Measurements from ENCODE around the gene SLC35F4. TPM values are rescaled to one million over a fixed set of nuclear protein-coding genes. Genes with fewer than 3 reads are reported as not detected.

Gene SLC35F4
- total RNA-seq, result not detected
- not detected for polyA plus RNA-seq

DNA sequence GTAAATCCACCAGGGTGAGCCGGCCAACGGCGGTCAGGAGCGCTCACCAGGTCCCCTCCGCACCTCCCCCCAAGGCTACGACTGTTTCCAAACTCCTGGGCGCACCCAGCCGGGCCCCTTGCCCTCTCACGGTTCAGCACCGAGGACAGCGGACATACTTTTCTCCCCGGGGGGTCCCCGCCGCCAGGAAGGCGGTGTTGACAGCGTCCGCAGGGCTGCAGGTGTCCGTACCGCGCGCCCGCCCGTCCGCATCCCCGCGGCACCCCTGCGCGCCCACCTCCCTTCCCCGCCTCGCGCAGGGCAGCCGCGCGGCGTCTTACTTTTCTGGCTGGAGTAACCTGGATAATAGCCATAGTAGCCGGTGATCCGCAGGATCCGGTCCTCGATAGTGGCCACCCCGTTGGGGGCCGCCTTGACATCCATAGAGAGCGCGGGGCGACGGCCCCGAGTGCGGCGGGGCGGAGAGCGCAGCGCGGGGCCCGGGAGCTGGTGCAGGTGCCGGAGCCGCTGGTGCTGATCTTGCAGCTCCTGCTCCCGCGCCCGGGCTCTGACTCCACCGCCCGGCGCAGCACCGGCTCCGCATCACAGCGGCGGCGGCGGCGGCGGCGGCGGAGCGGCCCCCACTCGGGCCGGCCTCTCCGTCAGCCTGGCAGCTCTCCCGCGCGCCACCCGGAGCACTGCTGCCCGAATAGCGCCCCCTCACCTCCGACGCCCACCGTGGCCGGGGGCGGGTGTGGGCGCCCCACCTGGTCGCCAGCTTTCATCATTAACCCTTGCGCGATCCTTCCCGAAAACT, at the start of gene SLC35F4:
Gene SLC35F4 (minus strand): TSS at position 690 of the 796 bp plus-strand sequence.
- H3K36me3 ChIP-seq (ENCODE audit: control insufficient read depth, insufficient read depth, low read length), result no peaks in the 10 kb centered on the region
- H3K4me1 Mint-ChIP-seq, result no peaks in the 10 kb centered on the region
- no peak within 1 kb of the TSS for H3K27ac Mint-ChIP-seq
- H3K36me3 Mint-ChIP-seq, result no peaks in the 10 kb centered on the region
- H3K4me3 ChIP-seq (ENCODE audit: low read depth, low read length), result no peak within 1 kb of the TSS
- no peak within 1 kb of the TSS for H3K4me3 Mint-ChIP-seq
- ATAC-seq (ENCODE audit: low read depth in 2 of 2), result no peak
- H3K9me3 ChIP-seq (ENCODE audit: control insufficient read depth in 2 of 2, low read length in 2 of 2), result no peaks in the 10 kb centered on the region
- peaks cover 0 to 3% (median 0%) of the 10 kb centered on the region in 7 donors for H3K9me3 Mint-ChIP-seq
- H3K27me3 Mint-ChIP-seq, result peaks cover 23% of the 10 kb centered on the region
- peaks cover 4% of the 10 kb centered on the region for H3K27me3 ChIP-seq (ENCODE audit: control insufficient read depth, insufficient read depth, low read length)
- no peak for DNase-seq
- H3K4me1 ChIP-seq (ENCODE audit: control insufficient read depth, insufficient read depth, low read length, poor library complexity, severe bottlenecking), result no peaks in the 10 kb centered on the region
- H3K27ac ChIP-seq (ENCODE audit: insufficient read depth, low read length, poor library complexity, severe bottlenecking), result no peak within 1 kb of the TSS

DNA sequence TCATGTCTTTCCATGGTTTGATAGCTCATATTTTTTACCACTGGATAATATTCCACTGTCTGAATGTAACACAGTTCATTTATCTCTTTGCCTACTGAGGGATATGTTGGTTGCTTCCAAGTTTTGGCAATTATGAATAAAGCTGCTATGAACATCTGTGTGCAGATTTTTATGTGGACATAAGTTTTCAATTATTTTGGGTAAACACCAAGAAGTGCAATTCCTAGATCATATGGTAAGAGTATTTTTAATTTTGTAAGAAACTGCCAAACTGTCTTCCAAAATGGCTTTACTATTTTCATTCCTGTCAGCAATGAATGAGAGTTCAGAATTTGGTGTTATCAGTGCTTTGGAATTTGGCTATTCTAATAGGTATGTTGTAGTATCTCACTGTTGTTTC, 43.7 kb upstream of the SLC35F4 start:
- H3K4me1 ChIP-seq (ENCODE audit: control insufficient read depth, insufficient read depth, low read length, poor library complexity, severe bottlenecking), result no peaks in the 10 kb centered on the region
- Mint-ChIP-seq H3K36me3 (no peaks in the 10 kb centered on the region), H3K27me3 (no peaks in the 10 kb centered on the region), H3K4me1 (no peaks in the 10 kb centered on the region), H3K27ac (no peak overlapping the region), H3K9me3 (peaks cover 0 to 18% (median 4%) of the 10 kb centered on the region in 7 donors), H3K4me3 (no peak overlapping the region)
- no peak for DNase-seq
- no peaks in the 10 kb centered on the region for H3K27me3 ChIP-seq (ENCODE audit: control insufficient read depth, insufficient read depth, low read length)
- no peaks in the 10 kb centered on the region for H3K36me3 ChIP-seq (ENCODE audit: control insufficient read depth, insufficient read depth, low read length)
- no peak overlapping the region for H3K27ac ChIP-seq (ENCODE audit: insufficient read depth, low read length, poor library complexity, severe bottlenecking)
- ATAC-seq (ENCODE audit: low read depth in 2 of 2), result no peak
- no peaks in the 10 kb centered on the region for H3K9me3 ChIP-seq (ENCODE audit: control insufficient read depth in 2 of 2, low read length in 2 of 2)
- no peak overlapping the region for H3K4me3 ChIP-seq (ENCODE audit: low read depth, low read length)

DNA sequence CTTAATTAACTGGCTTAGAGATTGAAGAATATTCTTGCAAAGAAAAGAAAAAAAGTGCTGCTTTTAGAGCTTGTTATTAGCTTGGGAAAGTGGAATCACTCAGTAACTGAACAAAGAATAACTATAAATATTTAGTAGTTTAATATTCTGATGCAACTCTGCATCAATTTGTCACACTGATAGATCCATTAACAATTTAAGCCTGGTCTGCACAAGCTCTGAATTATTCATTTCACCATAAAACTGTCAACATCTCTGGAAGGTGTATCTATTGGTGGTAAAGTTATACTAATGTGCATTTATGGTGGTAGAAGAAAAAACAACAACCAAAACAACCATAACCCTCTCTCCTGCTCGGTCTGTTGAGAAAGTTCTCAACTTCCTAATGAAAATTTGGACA, 38.1 kb upstream of the SLC35F4 start:
- H3K27ac Mint-ChIP-seq, result no peak overlapping the region
- H3K4me1 ChIP-seq (ENCODE audit: control insufficient read depth, insufficient read depth, low read length, poor library complexity, severe bottlenecking), result no peaks in the 10 kb centered on the region
- H3K9me3 ChIP-seq (ENCODE audit: control insufficient read depth in 2 of 2, low read length in 2 of 2), result no peaks in the 10 kb centered on the region
- no peaks in the 10 kb centered on the region for H3K27me3 ChIP-seq (ENCODE audit: control insufficient read depth, insufficient read depth, low read length)
- H3K27me3 Mint-ChIP-seq, result no peaks in the 10 kb centered on the region
- no peaks in the 10 kb centered on the region for H3K36me3 Mint-ChIP-seq
- no peaks in the 10 kb centered on the region for H3K36me3 ChIP-seq (ENCODE audit: control insufficient read depth, insufficient read depth, low read length)
- no peak for ATAC-seq (ENCODE audit: low read depth in 2 of 2)
- peaks cover 0 to 7% (median 0%) of the 10 kb centered on the region in 7 donors for H3K9me3 Mint-ChIP-seq
- no peak overlapping the region for H3K27ac ChIP-seq (ENCODE audit: insufficient read depth, low read length, poor library complexity, severe bottlenecking)
- DNase-seq, result no peak
- H3K4me1 Mint-ChIP-seq, result no peaks in the 10 kb centered on the region
- H3K4me3 ChIP-seq (ENCODE audit: low read depth, low read length), result no peak overlapping the region
- H3K4me3 Mint-ChIP-seq, result no peak overlapping the region

DNA sequence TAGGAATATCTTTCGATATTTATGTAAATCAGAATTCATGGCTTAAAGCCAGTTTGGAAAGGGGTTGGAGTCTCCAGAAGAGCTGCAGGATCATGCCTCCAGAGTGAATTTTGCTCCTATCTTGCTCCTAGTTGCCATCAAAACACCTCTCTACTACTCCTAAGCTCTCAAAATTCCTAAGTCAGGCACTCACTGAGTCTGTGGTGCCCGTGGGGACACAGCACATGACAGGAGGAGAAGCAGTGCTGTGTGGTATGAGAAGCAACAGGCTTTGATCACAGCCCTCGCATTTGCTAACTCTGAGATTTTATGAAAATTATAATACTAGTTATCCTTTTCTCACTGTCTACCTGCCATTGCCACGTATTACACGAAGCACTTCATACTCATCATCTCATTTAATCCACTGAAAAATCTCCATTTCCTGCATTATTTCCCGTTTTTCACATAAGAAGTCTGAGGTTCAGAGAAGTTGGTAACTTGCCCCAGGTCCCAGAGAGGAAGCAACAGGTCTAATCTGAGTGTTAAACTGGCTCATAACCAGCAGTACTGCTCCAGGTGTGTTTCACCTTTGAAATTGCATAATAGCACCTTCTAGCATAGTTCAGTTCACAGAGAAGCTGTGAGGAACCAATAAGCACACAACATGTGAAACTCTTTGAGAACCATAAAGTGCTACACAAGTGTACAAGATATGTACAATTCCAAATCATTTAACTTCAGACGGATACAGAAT, 33.1 kb upstream of the SLC35F4 start:
- Histone ChIP-seq H3K27ac (ENCODE audit: insufficient read depth, low read length, poor library complexity, severe bottlenecking) (no peak overlapping the region), H3K9me3 (ENCODE audit: control insufficient read depth in 2 of 2, low read length in 2 of 2) (no peaks in the 10 kb centered on the region), H3K4me1 (ENCODE audit: control insufficient read depth, insufficient read depth, low read length, poor library complexity, severe bottlenecking) (no peaks in the 10 kb centered on the region), H3K27me3 (ENCODE audit: control insufficient read depth, insufficient read depth, low read length) (no peaks in the 10 kb centered on the region), H3K36me3 (ENCODE audit: control insufficient read depth, insufficient read depth, low read length) (no peaks in the 10 kb centered on the region), H3K4me3 (ENCODE audit: low read depth, low read length) (no peak overlapping the region)
- H3K4me3 Mint-ChIP-seq, result no peak overlapping the region
- H3K27me3 Mint-ChIP-seq, result no peaks in the 10 kb centered on the region
- DNase-seq (no peak), ATAC-seq (ENCODE audit: low read depth in 2 of 2) (no peak)
- H3K27ac Mint-ChIP-seq, result no peak overlapping the region
- H3K4me1 Mint-ChIP-seq, result no peaks in the 10 kb centered on the region
- H3K36me3 Mint-ChIP-seq, result no peaks in the 10 kb centered on the region
- H3K9me3 Mint-ChIP-seq, result peaks cover 0 to 3% (median 0%) of the 10 kb centered on the region in 7 donors

DNA sequence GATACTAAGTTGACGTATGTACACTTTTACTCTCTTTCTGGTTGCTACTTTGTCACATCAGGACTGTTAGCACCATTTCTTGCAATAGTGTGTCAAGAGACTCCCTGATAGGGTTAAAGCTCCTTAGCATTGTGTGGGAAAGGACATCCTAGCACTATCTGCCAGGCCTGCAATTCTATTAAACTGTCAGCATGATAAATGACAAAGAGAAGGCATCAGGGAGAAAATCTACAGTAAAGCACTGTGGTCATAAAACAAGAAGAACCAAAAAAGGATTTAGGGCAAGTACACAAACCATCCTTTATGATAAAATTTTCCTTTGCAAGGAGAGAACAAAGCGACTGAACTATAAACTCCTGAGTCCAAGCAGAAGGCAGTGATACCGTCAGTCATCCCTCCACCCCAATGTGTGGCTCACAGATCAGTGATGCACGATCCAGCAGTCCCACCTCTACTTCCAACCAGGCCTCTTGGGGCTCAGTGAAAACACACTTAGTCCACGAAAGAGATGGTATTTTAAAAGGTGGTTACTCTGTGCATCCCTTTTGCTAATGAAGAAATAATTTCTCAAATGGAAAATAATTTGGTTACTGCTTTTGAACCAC, 31.4 kb upstream of the SLC35F4 start:
- Mint-ChIP-seq H3K36me3 (no peaks in the 10 kb centered on the region), H3K27ac (no peak overlapping the region), H3K27me3 (no peaks in the 10 kb centered on the region), H3K4me1 (no peaks in the 10 kb centered on the region), H3K9me3 (peaks cover 0 to 3% (median 0%) of the 10 kb centered on the region in 7 donors), H3K4me3 (no peak overlapping the region)
- Histone ChIP-seq H3K4me1 (ENCODE audit: control insufficient read depth, insufficient read depth, low read length, poor library complexity, severe bottlenecking) (no peaks in the 10 kb centered on the region), H3K27me3 (ENCODE audit: control insufficient read depth, insufficient read depth, low read length) (no peaks in the 10 kb centered on the region), H3K4me3 (ENCODE audit: low read depth, low read length) (no peak overlapping the region), H3K27ac (ENCODE audit: insufficient read depth, low read length, poor library complexity, severe bottlenecking) (no peak overlapping the region), H3K36me3 (ENCODE audit: control insufficient read depth, insufficient read depth, low read length) (no peaks in the 10 kb centered on the region), H3K9me3 (ENCODE audit: control insufficient read depth in 2 of 2, low read length in 2 of 2) (no peaks in the 10 kb centered on the region)
- no peak for DNase-seq
- no peak for ATAC-seq (ENCODE audit: low read depth in 2 of 2)

DNA sequence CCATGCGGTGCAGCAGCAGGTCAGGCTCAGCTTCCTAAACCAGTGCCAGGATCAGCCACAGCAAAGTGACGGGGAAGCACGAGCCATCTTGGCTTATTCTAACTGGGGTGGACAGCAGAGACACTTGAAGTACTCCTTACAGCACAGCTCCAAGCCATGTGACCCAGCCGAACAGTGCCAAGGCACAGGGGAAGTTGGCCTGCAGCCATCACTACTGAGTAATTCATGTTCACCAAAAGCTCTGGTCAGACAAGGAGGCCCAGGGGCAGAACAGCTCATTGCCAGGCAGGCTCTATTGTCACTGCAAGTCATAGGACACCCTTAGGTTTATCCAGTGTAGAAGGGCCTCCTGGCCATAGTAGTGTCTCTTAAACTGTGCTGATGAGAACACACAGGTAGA, 23.4 kb upstream of the SLC35F4 start:
- no peaks in the 10 kb centered on the region for H3K4me1 ChIP-seq (ENCODE audit: control insufficient read depth, insufficient read depth, low read length, poor library complexity, severe bottlenecking)

DNA sequence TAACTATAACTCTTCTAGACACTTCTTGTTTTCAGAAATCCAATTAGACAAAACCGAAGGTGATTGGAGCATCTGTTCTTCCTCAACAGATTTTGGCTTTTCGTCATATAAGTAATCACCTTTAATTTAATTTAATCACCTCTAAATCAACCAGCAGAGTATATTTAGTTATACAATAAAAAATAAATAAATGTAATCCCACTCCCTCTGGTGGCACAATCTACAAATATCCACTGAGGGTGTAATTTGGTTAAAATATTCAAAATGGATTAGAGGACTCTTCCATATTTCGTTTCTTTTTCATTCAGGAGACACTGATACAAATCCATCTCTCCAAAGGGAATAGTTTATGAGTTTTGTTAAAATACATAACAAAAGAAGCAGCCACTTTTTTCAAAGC, 18.3 kb upstream of the SLC35F4 start:
- Mint-ChIP-seq H3K4me1 (no peaks in the 10 kb centered on the region), H3K27me3 (peaks cover 4% of the 10 kb centered on the region), H3K9me3 (peaks cover 0 to 5% (median 0%) of the 10 kb centered on the region in 7 donors), H3K4me3 (no peak overlapping the region), H3K27ac (no peak overlapping the region), H3K36me3 (no peaks in the 10 kb centered on the region)
- Histone ChIP-seq H3K4me3 (ENCODE audit: low read depth, low read length) (no peak overlapping the region), H3K27me3 (ENCODE audit: control insufficient read depth, insufficient read depth, low read length) (no peaks in the 10 kb centered on the region), H3K9me3 (ENCODE audit: control insufficient read depth in 2 of 2, low read length in 2 of 2) (no peaks in the 10 kb centered on the region), H3K36me3 (ENCODE audit: control insufficient read depth, insufficient read depth, low read length) (no peaks in the 10 kb centered on the region), H3K27ac (ENCODE audit: insufficient read depth, low read length, poor library complexity, severe bottlenecking) (no peak overlapping the region), H3K4me1 (ENCODE audit: control insufficient read depth, insufficient read depth, low read length, poor library complexity, severe bottlenecking) (no peaks in the 10 kb centered on the region)
- DNase-seq, result no peak
- ATAC-seq (ENCODE audit: low read depth in 2 of 2), result no peak

More for the DNA sequence above, 23.4 kb upstream of the SLC35F4 start:
- no peak overlapping the region for H3K4me3 ChIP-seq (ENCODE audit: low read depth, low read length)
- H3K9me3 ChIP-seq (ENCODE audit: control insufficient read depth in 2 of 2, low read length in 2 of 2), result no peaks in the 10 kb centered on the region
- no peaks in the 10 kb centered on the region for H3K36me3 ChIP-seq (ENCODE audit: control insufficient read depth, insufficient read depth, low read length)
- DNase-seq (no peak), ATAC-seq (ENCODE audit: low read depth in 2 of 2) (no peak)
- H3K27me3 Mint-ChIP-seq, result no peaks in the 10 kb centered on the region
- H3K27ac ChIP-seq (ENCODE audit: insufficient read depth, low read length, poor library complexity, severe bottlenecking), result no peak overlapping the region
- H3K9me3 Mint-ChIP-seq, result peaks cover 0 to 4% (median 0%) of the 10 kb centered on the region in 7 donors
- no peak overlapping the region for H3K27ac Mint-ChIP-seq
- H3K36me3 Mint-ChIP-seq, result no peaks in the 10 kb centered on the region
- H3K27me3 ChIP-seq (ENCODE audit: control insufficient read depth, insufficient read depth, low read length), result no peaks in the 10 kb centered on the region
- no peak overlapping the region for H3K4me3 Mint-ChIP-seq
- H3K4me1 Mint-ChIP-seq, result no peaks in the 10 kb centered on the region

All from CD4-positive, CD25-positive, alpha-beta regulatory T cell (primary cell).